SIG-M5 treated with dmso at 0.1 percent for 504 hours (cell line): ENCODE data around the gene CDK5RAP2.

Experiments
- DNase-seq: peaks from one replicate; lab custom pipeline; 2025; ENCODE audit not compliant: unreplicated experiment; lab: John Stamatoyannopoulos, UW

Gene CDK5RAP2

GRCh38 chr9:120439926-120440325 lies 140.0 kb downstream of the CDK5RAP2 start:
- no peak for DNase-seq

DNA sequence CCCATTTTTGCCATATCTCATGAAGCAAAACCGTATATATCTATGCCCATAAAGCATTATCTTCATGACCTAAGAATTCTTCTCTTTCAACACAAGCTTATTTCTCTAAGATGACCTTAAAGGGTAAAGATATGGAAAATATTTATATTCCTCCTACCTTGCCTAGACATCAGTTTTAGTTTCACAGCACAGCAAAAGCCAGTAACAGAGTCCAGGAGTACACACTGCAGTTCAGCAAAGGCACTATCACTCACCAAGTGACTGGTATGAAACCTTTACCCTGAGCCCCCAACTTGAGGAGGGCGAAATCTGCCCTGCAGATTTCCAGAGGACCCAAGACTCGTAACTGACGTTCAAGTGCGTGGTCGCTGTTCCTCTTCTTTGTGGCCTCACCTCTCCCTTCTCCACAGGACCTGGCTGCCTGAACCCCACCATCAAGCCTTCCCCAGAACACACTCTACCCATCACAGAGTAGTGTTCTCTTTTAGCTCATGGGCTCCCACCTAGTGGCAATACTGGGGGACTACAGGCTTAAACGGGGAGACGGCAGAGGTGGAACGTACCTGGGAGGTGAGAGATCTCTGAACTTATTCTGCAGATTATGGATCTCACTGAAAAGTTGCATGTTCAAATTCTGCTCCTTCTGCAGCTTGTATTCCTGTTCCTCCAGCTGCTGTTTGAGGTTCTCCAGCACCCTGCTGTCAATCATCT lies 141.0 kb downstream of the CDK5RAP2 start:
- no peak for DNase-seq

DNA sequence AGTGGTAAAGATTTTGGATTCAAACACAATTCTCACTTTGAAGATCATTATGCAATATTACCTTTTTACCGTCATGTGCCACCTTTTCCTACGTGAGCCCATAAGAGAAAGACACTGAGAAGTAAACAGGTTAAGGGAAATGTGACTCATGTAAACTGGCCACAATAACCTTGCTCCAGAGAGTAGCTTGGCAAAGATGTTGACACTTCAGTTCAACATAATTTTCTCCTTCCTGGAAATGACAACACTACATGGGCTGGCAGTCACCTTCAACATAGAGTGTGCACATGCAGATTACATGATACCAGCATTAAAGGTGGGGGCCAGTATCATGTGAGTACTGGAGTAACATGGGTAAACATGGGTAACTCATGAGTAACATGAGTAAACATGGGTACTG lies 141.9 kb downstream of the CDK5RAP2 start:
- DNase-seq = no peak

DNA sequence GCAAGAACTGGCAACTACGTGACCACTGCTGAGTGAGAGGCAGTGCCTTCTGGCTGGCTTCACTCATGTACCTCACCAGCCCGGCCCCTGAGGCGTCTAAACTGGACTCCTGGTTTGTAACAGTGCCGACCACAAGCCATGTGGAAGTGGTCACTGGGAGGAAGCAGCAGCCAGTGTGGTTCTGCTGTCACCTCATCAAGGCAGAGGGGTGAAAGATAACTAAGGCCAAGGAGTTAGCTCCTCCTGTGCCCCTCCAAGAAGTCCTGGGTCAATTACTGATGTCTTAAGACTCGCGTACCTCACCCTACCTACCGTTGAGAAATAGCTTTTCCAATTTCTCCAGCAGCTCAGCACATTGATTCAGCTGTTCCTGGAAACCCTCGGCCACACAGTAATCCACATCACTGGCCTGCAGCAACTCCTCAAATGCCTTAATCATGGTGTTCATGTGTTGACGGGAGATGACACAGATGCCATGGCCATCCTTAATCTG lies 142.9 kb downstream of the CDK5RAP2 start:
- no peak for DNase-seq

- no peak for DNase-seq
Observed at GRCh38 chr9:120436446-120436845, 143.5 kb downstream of the CDK5RAP2 start.

DNA sequence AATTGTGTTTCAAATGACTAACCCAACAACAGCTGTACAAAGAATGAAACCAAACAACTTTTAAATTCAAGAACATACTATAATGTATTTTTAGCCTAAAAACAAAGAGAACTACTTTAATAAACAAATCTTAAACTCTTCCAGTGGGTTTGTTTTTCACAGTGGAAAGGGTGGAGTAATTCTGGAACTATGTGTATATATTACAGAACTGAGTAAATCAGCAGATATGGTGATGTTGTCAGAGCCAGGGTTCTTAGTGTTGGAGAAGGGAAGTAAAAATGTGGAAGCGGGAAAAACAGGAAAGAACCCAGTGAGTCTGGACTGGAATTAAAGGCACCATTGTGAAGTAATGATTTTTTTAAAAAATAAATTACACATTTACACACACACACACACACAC lies 144.9 kb downstream of the CDK5RAP2 start:
- DNase-seq = no peak

GRCh38 chr9:120434532-120434931 lies 145.4 kb downstream of the CDK5RAP2 start:
- no peak for DNase-seq

GRCh38 chr9:120433701-120434100 lies 146.3 kb downstream of the CDK5RAP2 start:
- no peak for DNase-seq

DNA sequence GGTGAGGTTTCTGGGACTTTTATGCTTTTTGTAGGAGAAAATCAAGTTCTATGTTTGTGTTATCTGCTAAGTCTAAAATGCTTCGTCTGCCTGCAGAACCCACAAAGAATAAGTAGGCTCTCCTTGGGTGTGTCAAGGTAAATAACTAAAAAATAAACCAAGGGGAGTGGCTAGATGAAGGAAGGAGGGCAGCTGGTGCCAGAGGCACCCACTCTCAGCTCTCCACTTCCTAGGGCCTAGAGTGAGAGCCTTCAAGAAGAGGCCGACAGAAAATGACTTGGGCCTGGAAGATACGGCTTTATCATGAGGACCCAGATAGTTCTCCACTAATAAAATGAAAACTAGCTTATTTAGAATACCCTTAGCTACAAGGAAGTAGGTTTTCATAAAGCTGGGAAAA lies 147.4 kb downstream of the CDK5RAP2 start:
- DNase-seq = no peak

GRCh38 chr9:120431268-120431667 lies 148.7 kb downstream of the CDK5RAP2 start:
- no peak for DNase-seq

DNA sequence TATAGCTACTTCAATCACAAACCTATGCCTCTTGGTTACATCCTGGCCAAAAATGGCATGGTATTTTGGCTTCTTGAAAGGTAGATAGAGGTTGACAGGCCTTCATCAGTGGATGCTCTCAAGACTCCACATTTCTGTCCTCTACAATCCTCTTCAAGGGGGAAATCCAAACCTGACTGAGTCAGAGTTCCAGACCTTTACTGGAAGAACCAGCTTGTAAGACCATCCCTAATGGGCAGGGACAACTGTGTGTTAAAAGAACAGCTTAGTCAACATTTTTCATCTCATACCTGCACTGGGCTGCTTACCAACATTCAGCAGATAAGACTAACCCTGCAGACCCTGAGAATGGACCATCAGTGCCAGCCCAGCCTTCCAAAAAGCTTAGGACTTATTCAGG lies 155.7 kb downstream of the CDK5RAP2 start:
- DNase-seq = no peak

GRCh38 chr9:120423812-120424211 lies 156.2 kb downstream of the CDK5RAP2 start:
- no peak for DNase-seq

DNA sequence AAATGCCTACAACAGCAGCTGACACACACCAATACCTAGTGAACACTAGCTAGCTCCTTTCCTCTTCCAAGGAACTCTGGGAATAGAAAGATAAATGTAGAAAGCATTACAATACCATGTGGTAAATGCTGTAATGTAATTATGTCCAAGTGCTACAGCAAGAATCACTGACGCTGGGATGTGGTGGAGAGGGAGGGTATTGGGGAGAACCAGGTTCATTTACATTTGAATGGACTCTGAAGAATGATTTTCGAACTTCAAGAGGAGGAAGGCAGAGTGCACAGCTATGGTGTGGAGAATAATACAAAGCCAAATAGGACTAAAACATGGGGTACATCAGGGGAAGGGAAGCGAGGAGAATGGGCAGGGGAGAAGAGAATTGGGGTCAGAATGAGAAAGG lies 158.0 kb downstream of the CDK5RAP2 start:
- no peak for DNase-seq

DNA sequence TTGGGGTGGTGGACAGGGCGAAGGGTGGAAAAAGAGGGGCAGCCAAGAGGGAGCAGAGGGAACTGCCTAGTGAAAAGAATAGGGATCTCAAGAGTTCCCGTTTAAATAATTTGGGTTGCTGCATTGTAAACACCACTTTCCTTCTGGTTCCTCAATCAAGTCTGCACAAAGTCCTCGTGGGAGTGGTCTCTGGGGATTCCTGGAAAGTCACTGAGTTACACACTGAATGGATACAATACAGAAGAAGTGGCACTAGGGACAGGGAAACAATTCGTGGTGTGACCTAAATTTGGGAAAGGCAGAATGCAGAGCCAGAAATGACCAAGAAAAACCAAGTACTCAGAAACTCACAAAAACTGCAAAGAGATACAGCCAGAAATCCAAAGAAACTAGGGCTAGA lies 161.7 kb downstream of the CDK5RAP2 start:
- no peak for DNase-seq

GRCh38 chr9:120416781-120417427 lies 163.1 kb downstream of the CDK5RAP2 start:
- DNase-seq = no peak

DNA sequence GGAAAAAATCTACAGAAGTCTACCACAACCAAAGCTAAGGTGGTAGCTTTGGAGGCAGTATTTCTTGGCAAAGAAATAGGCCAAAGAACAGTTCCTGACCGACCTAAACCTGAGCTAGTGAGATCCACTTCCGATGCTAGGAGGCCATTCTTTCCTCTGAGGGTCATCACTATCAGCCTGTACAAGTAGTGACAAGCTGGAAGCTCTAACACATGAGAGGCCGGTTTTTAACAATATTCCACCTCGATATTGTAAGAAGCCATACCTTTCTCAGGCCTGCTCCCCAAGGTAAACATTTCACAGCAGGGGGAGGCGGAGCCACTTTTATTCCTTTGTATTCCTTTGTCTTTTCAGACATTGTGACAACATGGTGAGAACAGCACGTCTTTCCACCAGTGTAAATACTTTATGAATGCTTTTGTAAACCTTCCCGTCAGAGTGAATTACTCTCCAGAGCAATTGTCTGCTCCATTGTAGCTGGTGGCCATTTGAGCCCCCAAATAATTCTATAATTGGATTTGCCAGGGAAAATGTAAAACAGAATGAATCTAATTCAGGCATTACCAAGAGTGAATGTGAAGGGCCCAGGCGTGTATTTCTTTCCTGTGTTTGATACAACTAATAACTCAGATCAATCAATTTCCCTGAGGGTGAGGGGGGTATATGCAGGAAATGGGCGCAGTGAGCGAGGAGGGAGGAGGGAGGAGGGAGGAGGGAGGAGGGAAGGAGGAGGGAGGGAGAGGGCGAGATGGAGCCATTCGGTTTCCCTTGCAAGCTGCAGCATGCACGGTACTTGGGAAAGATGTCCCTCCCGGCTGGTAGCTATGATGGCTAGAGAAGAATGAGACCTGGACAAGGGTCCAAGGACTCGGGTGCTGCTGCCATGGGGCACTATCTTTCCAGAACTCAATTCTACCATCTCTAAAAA lies 166.6 kb downstream of the CDK5RAP2 start:
- no peak for DNase-seq

GRCh38 chr9:120412425-120412951 lies 167.5 kb downstream of the CDK5RAP2 start:
- DNase-seq = no peak

- no peak for DNase-seq
Observed at GRCh38 chr9:120411862-120412424, 168.0 kb downstream of the CDK5RAP2 start.

- DNase-seq = no peak
Observed at GRCh38 chr9:120410925-120411501, 169.0 kb downstream of the CDK5RAP2 start.

DNA sequence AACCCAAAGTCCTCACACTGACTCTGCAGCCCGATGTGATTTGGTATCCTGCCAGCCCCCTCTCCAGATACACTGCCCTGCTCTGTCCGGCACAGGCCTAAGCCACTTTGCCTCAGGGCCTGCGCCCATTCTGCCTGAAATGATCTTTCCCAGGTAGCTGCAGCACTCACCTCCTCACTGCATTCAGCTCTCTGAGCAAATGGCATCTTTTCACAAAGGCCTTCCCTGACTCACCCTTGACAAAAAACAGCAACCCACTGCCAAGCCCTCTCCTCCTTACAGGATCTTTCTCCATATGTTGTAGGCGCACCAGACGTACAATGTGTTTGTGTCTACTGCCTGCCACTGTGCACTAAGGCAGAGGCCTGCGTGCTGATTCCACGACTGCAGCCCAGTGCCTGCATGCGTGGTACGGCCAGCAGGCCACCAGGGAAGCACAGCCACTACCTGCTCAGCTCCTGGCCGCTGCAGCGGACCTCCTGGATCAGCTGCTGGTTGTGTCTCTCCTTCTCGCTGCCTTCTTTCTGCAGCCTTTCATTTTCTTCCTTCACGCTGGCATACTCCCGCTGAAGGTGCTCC lies 171.2 kb downstream of the CDK5RAP2 start:
- DNase-seq = no peak
